HG02885 (cell line): ENCODE data around the gene OSTM1.

ENCODE experiments used
- ATAC-seq: cut with Tn5 transposase; IDR thresholded peaks from one replicate; pipeline ENCODE4 v1.9.1; 2021; ENCODE audit warnings: mild to moderate bottlenecking; ENCODE audit not compliant: unreplicated experiment, poor library complexity

Gene OSTM1

DNA sequence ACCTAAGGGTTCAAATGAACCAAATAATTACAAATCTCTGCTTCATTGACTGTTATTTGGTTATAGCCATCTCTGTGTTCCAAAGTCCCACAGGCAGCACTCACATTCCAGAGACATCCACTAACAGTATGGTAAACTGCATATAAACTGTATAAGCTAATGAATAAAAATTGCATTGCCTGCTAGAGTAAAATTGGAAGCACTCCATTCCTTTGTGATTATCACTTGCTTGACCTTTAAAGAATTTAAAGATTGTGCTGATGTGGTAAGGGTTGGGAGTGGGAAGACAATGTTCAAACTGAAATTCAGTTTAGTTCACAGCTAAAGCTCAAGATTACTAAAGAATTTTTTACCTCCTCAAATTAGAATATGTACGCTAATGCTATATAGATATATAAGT lies 31.0 kb upstream of the OSTM1 start:
- ATAC-seq = no peak

DNA sequence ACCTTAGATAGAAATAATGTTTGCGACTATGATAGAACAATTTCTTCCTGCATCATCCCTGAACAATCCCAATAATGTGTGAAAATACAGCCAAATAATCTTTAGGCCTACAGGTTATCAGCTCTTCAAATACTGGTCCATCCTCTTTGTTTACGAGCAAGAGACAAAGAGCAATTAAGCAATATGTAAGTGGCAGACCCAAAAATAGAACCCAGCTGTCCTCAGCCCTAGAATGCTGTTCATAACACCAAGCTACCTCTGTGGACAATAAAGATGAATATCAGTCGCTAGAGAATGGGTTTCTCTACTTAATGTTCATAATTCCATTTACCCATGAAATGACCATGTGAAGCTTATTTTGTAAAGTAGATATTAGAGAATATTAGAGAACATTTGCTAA lies 28.4 kb upstream of the OSTM1 start:
- ATAC-seq = no peak

DNA sequence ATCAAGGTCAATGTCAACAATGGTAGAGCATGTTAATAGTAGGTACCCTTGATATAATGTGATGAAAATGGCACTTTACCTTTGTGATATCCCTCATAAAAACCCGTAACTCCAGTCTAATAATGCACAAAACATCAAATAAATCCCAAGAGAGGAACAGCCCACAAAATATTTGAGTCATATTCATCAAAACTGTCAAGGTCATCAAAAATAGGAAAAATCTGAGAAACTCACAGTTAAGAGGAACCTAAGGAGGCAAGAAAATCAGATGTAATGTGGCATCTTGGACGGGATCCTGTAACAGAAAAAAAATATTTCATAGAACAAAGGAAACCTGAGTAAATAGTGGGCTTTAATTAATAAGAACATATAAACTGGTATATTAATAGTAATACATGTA lies 25.5 kb upstream of the OSTM1 start:
- ATAC-seq = no peak

DNA sequence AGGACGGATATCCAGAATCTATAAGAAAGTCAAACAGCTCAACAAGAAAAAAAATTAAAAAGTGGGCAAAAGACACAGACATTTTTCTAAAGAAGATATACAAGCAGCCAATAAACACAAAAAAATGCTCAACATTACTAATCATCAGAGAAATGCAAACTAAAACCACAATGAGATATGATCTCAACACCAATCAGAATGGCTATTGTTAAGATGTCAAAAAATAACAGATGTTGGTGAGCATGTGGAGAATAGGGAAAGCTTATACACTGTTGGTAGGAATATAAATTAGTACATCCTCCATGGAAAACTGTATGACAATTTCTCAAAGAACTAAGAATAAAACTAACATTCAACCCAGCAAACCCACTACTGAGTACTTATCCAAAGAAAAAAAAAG lies 23.3 kb upstream of the OSTM1 start:
- ATAC-seq = no peak

DNA sequence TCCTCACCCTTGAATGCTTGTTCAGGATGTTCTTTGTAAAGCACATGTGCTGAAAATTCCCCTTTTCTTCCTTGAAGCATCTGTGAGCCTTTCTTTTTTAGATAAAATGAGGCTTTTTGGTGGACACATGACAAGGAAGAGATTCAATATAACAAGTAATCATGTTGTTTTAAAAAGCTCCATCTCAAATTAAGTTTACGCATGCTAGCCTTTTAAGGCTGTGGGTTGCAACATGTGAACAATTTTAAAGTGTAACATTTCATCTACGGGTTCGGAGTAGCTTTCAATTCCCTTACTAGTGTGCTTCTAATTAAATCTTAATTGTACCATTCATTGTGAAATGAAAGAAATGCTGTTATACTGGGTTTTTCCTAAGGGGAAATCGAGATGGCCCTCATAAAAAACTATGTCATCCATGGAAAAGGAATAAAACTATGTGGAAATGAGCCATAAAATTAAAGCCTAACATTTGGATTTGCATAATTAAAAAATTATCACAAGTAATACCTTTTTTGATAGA lies 19.3 kb upstream of the OSTM1 start:
- ATAC-seq = no peak

DNA sequence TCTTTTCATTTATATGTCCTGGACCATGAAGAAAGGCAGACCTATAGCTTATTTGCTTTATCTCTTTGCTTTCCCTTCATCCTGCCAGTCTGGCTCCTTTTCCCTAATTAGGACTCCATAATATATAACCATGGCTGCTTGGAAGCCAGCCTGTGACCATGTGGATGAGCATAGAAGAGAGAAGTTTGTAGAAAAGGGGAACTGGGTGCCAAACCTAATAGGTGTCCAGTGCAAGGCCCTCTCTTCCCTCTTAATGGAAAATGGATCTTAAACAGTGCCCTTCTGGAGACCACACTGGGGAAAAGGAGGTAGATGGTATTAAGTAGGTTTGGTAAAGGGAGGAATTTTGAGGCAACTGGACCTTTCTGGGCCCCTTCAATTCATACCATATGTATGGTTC lies 16.7 kb upstream of the OSTM1 start:
- no peak for ATAC-seq

DNA sequence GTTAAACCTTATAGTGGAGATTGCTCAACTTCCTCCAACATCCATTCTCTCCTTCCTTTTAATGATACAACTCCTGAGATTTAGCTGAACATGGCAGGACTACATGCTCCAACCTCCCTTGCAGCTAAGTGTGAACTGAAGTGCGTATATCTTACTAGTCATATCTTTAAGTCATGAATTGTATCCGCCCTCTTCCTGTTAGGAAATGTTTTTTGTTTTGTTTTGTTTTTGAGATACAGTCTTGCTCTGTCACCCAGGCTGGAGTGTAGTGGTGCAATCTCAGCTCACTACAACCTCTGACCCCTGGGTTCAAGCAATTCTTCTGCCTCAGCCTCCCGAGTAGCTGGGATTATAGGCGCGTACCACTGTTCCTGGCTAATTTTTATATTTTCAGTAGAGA lies 8.8 kb upstream of the OSTM1 start:
- no peak for ATAC-seq

DNA sequence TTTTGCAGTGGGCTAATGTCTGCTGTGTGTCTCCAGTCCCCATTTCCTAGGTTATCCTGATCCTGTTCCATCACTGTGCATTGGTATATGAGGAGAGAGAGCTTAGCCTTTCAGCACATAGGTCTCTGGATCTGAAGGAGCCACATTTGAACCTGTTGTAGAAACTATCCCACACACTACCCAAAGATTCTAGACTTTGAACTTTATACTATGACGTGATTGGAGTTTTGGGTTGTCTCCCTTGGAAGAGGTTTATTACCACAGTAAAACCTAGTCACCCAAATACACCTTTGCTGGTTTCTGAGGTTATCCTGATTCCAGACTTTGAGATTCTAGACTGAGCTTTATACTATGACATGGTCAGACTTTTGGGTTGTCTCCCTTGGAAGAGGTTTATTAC lies 8.0 kb upstream of the OSTM1 start:
- no peak for ATAC-seq

DNA sequence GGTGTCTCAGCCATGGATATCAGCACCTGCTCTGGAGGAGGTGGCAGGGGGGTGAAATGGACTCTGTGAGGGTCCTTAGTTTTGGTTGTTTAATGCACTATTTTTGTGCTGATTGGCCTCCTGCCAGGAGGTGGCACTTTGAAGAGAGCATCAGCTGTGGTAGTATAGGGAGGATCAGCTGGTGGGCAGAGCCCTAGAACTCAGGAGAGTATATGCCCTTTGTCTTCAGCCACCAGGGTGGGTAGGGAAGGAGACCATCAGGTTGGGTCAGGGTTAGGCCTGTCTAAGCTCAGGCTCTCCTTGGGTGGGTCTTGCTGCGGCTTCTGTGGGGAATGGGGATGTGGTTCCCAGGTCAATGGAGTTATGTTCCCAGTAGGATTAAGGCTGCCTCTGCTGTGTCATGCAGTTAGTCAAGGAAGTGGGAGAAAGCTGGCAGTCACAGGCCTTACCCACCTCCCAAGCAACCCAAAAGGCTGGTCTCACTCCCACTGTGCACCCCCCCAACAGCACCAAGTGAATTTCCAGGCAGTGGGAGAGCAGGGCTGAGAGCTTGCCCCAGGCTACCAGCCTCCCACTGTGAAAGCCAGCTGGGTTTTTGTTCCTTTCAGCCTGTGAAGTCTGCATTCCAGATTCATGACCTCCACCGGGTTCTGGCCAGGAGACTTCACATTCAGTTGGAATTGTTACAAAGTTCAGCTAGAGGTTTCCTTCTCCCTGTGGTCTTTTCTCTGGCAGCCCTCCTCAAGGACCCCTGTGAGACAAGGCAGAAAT lies 5.7 kb upstream of the OSTM1 start:
- ATAC-seq = no peak

DNA sequence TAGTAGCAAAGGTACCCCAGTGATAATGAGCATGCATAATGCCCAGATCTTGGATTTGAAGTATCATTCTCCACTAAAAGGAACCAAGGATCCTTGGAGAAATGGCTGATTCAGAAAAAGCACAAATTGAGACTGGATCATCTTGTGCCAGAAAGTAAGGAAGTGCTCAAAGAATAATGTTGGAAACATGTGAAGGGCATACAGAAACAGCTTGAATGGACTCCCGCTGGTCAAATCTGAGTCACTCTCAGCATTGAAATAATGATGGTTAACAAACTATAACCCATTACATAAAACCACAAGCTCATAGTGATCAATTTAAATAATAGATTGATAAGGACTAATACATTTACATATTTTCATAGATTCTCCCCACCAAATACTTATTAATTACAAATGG lies 3.6 kb upstream of the OSTM1 start:
- ATAC-seq = no peak

DNA sequence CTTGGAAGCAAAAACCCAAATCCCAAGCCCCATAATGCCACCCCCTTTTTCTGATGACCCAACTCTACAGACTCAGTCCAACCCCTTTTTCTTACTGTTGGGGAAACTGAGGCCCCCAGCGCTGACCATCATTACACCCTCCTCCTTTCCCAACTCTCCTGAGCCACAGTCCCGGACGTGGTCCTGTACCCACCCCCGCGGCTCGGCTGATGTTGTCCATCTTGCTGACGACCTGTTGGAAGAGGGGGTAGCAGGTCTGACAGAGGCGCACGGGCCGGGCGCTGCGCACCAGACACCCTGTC lies 533 bp downstream of the OSTM1 start:
- peak; percentile 46 for ATAC-seq

DNA sequence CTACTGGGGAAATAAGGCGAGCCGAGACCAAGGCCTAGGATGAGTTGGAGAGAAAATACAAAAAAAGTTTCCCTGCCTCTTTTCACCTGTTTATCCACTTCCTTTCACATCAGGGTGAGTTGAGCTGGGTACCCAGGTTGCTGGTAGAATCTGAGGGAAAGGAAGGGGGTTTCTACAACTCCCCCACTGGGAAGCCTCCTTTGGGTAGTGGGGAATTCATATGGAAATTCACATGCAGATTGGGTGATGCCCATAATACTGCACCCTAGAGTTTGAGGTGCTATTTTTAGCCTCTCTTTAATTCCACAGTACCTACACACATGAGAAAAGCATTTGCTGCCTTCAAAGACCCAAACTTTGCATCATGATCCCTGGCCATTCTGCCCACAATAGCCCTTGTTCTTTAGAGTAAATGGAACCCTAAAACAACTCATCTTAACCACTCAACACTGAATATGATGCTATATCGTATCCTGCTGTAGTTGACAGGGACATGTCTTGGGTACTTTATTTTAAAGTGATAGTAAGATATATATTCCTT lies 2.7 kb downstream of the OSTM1 start:
- ATAC-seq = no peak

DNA sequence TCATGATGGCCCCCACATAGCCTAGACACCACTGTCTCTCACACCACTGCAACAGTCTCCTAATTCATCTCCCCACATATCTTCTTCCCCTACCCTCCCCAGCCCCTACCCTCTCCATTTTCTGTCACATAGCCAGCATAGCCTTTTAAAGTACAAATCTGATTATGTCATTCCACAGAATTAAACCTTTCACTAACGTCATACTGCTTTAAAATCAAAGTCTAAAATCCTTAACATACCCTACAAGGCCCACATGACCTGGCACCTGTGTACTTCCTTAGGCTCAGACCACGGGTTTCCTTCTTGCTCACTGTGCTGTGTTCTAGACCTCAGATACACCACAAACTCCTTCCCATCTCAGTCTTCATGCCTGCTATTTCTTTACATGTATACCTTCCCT lies 5.9 kb downstream of the OSTM1 start:
- peak; percentile 74 for ATAC-seq

DNA sequence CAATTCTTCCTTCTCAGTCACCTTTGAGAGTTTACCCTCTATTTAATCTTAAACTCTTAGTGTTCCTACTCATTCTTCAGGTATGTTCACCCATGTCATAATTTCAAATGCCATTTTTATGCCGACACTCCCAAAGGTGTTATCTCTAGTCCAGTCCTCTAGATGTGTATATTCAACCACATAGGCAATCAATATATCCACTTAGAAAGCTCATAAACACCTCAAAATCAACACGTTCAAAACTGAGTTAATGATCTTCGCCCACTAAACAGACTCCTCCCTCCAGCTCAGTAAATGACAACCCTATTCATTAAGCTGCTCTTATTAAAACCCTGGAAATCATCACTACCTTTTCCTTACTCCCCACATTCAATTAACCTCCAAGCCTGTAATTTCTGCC lies 6.4 kb downstream of the OSTM1 start:
- ATAC-seq = no peak

DNA sequence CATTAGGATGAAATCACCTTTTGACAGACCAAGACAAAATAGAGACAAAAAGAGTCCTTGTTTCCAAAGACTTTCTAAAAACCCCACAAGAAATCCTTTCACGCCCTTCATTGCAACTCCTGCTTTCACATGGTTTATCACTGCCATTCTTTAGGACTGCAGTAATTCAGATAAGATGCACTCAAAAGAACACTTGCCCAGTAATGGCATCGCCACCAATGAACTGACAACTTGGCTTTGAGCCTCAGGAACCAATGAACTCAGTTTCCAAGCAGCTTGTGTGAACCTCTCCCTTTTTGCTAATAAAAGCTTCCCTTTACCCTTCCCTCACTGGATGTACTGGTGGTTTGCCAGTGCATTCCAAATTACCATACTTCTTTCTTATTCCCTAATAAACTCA lies 21.8 kb downstream of the OSTM1 start:
- no peak for ATAC-seq

DNA sequence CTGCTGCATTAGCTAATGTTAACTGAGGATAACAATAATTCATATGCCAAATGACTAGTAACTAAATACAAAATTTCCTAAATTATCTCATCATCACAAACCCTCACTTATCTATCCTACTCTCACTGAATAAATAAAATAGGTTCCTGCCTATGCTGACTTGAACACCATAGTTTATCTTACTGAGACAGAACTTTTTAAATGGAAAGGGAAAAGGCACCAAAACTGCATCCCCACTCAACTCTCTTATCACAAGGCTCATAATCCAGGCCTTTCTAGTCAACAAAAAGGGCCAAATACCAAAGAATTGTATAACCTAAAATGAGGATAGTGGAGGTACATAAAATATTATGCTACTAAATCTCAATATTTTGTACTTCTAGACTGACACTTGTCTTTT lies 23.1 kb downstream of the OSTM1 start:
- no peak for ATAC-seq

DNA sequence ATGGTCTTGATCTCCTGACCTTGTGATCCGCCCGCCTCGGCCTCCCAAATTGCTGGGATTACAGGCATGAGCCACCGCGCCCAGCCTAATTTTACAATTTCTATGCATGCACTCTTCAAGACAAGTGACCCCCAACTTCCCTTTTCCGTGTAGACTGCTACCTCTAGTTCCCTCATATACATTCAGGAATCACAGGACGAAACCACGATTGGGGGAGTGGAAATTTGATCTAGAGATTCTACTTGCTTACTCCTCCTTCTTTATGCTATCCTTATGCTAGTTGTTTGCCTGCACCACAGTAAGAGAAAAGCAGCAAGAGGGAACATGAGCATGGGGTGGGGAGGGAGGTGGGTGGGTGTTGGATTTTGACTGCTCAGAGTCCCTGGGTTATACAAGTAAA lies 34.9 kb downstream of the OSTM1 start:
- no peak for ATAC-seq

DNA sequence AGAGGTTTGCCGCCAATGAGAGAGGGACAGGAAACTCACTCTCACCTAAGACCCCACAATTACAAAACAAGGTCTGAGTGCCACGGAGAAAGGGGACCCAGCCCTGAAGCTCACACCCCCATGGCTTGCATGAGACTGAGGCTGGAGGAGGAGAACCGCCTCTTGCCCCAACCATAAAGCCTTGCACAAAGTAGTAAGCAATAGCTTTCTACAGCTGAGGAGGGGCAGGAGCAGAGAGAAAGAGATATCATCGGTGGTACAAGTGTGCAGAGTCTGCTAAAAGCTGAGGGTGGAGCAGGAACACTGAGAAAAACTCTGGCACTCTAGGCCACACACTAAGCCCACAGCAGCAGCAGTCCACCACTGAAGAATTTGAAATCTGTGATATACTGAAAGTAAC lies 37.7 kb downstream of the OSTM1 start:
- no peak for ATAC-seq

DNA sequence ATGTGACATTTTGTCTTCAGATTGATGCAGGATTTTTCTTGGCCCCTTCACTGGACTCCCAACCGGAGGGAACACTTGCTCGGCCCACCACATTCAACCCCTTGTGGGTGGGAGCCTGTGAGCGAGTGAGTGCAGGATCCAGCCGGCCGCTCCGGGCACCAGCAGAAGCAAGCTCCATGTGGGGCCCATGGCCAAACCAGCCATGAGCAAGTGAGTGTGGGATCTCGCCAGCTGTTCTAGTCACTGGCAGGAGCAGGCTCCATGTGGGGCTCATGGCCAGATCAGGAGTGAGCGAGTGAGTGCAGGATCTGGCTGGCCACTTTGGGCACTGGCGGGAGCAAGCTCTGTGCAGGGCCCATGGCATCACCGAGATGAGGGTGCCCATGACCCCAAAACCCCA lies 42.6 kb downstream of the OSTM1 start:
- ATAC-seq = no peak

DNA sequence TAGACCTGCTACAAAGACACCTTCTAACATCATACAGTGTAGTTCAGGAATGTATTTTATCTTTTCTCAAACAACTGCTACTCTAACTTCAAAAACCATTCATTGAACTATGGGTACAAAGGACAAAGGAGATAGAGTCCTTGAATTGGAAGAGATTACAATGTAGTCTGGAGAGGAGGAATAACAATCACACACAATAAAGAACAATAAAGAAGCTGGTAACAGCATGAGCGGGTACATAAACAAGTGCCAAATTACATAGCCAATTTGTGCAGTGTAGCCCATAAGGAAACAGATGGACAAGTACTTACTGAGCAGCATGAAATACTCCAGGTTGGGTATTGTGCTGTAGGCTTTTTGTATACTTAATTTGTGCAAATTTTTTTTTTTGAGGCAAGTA lies 44.3 kb downstream of the OSTM1 start:
- ATAC-seq = no peak

DNA sequence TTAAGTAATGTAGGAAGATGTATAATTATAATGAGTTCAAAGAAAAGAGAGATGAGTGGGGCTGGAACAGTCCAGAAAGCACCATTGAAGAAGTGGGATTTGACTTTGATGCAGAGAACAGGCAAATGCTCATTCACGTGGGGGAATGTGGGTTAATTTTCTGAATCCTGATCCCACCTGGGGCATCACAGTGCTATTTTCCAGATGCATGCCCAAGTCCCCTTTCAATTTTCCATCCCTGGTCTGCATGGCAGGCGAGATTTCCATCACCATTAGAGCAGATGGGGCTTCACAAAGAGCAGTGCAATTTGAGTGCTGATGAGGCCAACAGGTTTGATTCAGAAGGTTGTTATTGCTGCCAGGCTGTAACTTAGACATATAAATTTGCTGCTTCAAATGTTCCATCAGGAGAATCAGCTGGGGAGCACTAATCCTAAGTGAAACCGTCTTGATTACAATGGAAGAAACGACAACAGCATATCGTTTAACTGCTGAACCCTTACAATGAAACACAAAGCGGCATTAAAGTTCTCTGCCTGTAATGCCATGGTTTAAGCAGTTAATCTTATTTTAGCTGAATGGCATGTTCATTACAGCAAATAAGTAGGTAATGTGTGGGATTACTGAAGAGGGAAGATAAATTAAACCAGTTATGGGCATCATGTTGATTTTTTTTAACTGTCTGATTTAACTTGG lies 45.2 kb downstream of the OSTM1 start:
- ATAC-seq = no peak

DNA sequence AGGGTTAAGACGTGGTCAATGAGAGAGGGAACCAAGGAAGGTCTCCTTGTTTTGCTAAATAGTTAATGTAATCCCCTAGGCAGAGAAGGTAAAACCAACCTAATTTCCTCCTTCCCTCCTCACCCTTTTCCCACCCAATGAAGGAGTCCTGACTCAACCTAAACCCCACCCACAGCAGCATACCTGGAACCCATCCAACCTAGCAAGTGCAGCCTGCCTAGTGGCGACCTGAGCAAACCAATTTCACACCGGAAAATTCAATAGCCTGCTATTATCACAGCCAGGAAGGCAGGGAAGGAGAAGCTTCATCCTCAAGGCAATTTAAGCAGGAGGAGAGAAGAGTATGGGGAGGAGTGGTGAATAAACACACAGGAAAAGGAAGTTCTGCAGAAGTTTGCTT lies 46.9 kb downstream of the OSTM1 start:
- ATAC-seq = no peak
